GM18870 (cell line): ENCODE results near the gene SPRR1B.
"Not testable (repeated sequence)": the region's sequence is repeated elsewhere in the genome, so short reads cannot be mapped to it uniquely, and the experiment has no call there.

ENCODE experiments used
- ATAC-seq: cut with Tn5 transposase; IDR thresholded peaks from one replicate; pipeline ENCODE4 v1.9.1; 2021; ENCODE audit warnings: moderate library complexity; ENCODE audit not compliant: unreplicated experiment

Gene SPRR1B, protein sequence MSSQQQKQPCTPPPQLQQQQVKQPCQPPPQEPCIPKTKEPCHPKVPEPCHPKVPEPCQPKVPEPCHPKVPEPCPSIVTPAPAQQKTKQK

DNA sequence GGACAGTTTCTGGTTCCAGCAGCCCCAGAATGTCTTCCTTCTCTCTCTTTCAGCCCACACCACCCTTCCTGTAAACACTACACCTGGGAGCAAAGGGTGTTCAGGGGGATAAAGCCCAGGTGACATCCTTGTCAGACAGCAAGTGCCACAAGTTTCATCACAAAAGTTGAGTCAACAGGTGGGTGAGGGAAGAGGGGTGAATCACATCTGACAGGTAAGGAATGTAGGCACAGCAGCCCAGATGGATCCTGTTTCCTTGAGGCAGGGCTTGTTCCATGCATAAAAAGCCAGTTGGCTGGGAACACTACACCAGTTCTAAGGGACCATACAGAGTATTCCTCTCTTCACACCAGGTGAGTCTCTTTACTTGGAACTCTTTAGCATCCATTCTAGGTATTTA lies at the start of gene SPRR1B:
Gene SPRR1B (plus strand): TSS at position 309 of the 400 bp plus-strand sequence. CDS start 1,143 bp downstream, outside the sequence.
- ATAC-seq = no peak

DNA sequence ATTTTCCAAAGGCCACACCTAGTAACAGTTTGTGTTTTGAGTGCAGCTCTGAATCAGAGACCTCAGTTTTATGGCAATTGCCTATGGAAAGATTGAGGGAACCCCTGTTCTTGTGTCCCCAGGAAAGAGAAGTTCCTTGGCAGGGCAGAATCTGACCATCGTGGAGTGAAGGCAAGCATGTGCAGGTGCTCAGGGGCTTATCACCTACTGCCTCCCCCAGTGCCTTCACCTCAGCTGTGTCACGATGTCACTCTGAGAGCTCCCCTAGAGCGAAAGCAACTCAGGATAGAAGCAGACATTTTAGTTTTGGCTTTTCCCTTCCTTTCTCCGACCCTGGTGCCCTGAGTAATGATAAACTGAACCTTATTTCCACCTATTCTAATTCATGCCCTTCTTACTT lies 48.9 kb upstream of the SPRR1B start:
- no peak for ATAC-seq

- ATAC-seq = no peak
These were observed 47.8 kb upstream of the SPRR1B start for GRCh38 chr1:152983234-152983633.

DNA sequence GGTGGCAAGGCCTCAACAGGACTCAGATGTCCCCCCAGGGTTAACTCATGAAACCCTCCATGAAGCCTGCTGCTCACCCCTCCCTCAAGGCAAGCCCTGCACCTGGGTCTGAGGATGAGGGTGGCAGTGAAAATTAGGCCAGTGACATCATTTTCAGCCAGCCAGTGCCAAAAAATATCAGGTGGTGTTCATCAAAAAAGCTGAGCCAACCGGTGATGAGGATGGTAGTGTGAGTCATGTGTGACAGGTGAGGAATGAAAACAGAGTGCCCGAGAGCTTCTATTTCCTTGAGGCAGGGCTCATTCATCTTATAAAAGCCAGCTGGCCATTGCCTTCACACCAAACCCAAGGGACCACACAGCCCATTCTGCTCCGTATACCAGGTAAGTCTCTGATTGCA lies 47.3 kb upstream of the SPRR1B start, which contains the start of gene SPRR1A:
Gene SPRR1A (plus strand): TSS at position 339 of the 400 bp plus-strand sequence. CDS start 1,150 bp downstream, outside the sequence.
- ATAC-seq = no peak

DNA sequence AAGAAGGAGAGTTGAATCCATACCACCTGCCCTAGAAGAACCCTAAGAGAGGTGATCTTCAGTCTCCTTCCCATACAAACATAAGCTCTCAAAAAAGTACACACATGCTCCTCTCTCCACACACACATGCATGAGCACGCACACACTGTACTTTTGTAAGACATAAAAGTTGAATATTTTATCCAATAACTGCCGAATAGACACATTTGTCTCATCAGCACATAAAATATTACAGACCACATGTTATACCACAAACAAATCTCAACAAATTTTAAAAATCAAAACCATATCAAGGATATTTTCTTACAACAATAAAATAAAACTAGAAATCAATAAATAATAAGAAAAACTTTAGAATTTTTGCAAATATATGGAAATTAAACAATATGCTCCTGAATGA lies 44.4 kb upstream of the SPRR1B start:
- no peak for ATAC-seq

GRCh38 chr1:152993186-152993585 lies 37.8 kb upstream of the SPRR1B start:
- no peak for ATAC-seq

GRCh38 chr1:152995842-152996241 lies 35.2 kb upstream of the SPRR1B start:
- ATAC-seq = no peak

DNA sequence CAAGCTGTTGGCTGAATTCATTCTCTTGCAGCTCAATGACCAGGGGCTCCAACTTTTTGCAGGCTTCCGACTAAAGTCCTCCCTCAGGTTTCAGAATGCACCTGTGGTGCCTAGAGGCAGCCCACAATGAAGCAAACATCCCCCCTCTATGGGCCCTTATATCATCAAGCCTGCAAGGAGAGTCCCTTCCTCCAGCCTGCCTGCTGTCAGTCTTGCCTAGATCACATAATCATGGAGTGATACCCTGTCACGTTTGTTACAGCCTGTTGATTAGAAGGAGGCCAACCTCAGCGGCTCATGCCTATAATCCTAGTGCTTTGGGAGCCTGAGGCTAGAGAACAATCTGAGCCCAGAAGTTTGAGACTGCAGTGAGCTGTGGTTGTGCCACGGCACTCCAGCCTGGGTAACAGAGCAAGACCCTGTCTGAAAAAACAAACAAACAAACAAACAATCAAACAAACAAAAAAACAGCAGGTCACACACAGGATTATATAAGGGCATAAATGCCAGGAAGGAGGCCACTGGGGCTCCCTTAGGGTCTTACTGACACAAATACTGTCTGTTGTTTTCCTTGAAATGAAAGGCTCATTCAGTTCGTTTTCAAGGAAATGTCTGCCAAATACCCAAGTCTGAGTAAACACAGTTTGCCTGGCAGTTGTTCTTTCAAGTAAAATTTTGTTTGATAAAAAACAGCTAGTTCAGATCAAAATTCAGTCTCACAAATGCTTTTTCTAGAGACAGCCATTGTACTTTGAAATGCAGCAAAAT lies 34.2 kb upstream of the SPRR1B start:
- ATAC-seq = no peak

GRCh38 chr1:152997901-152998300 lies 33.1 kb upstream of the SPRR1B start:
- ATAC-seq = no peak

- ATAC-seq = no peak
These were observed 32.5 kb upstream of the SPRR1B start for GRCh38 chr1:152998476-152998875.

DNA sequence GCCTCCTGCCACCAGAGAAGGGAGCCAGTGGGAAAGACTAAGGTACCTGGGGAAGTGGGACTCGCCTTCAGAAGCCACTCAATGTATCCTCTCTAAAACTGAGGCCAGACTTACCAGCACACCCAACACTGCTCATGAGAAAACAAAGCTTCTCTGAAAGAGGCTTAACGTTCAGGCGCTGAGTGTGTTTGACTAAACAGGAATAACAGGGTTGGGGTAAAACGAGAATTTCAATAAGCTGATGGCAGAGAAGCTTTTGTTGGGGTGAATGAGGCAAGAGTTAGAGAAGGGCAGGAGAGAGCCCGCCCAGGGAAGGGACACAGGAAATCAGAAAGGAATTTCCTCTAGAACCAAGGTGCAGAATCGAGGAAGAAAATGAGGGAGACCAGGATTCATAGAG lies 31.2 kb upstream of the SPRR1B start:
- no peak for ATAC-seq

GRCh38 chr1:153000294-153000693 lies 30.7 kb upstream of the SPRR1B start:
- ATAC-seq = no peak

DNA sequence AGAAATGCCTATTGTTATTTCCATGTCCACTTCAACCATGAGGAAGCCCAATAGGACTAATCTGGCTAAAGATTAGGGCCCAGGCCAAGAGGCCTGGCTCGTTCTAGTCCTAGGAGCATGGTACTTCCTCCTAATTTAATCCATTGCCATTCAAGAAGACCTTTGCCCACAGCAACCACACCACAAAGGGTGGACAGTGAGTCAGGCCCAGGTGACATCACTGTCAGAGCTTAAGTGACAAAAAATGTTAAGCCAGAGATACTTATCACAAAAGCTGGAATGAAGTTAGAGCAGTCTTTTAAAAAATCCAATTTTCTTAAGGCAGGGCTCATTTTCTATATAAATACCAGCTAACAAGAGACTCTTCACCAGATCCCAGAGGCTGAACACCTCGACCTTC lies 29.6 kb upstream of the SPRR1B start, which contains the start of gene SPRR3:
Gene SPRR3 (plus strand): TSS at position 368 of the 400 bp plus-strand sequence. CDS start 1,272 bp downstream, outside the sequence.
- ATAC-seq = no peak

DNA sequence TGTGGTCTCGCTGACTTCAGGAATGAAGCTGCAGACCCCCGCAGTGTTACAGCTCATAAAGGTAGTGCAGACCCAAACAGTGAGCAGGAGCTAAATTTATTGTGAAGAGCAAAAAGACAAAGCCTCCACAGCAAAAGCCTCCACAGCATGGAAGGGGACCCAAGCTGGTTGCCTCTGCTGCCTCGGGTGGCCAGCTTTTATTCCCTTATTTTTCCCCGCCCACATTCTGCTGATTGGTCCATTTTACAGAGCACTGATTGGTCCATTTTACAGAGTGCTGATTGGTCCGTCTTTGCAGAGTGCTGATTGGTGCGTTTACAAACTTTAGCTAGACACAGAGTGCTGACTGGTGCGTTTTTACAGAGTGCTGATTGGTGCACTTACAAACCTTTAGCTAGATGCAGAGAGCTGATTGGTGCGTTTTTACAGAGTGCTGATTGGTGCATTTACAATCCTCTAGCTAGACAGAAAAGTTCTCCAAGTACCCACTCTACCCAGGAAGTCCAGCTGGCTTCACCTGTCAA lies 19.7 kb upstream of the SPRR1B start:
- ATAC-seq = not testable (repeated sequence)

- not testable (repeated sequence) for ATAC-seq
These were observed 9.2 kb upstream of the SPRR1B start for GRCh38 chr1:153021829-153022228.

DNA sequence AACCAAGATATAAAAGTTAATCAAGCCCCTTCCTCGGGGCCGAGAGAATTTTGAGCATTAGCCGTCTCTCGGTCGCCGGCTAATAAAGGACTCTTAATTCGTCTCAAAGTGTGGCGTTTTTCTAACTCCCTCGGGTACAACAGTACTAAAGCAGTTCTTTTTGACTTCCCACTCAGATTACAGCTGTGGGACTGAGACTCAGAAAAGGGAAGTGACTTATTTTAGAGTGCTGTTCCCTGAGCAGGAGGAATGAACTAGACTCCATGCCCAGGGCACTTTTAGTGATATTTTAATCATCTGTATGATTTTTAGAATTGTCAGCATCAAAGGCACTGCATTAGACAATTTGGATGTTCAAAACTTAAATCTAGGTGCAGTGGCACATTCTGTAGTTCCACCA lies 8.7 kb upstream of the SPRR1B start:
- ATAC-seq = not testable (repeated sequence)

- ATAC-seq = no peak
These were observed 7.9 kb upstream of the SPRR1B start for GRCh38 chr1:153023109-153023508.

DNA sequence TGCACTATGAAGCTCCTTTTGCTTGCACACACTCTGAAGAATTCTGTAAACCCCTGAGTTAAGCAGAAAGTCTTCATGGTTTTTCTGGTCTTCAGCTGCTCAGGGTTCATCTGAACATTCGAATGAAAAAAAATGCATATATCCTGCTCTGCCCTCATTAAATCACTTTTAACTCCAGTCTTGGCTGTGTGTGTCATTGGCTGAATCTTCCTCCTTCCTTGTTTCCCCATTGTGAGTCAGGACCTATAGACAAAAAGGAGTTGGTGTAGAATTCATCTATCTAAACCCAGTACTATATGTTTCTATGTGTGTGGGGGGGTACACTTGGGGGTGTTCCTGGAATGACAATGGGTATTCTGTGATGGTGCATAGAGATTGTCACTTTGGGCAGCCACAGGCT lies 6.6 kb upstream of the SPRR1B start:
- ATAC-seq = no peak

DNA sequence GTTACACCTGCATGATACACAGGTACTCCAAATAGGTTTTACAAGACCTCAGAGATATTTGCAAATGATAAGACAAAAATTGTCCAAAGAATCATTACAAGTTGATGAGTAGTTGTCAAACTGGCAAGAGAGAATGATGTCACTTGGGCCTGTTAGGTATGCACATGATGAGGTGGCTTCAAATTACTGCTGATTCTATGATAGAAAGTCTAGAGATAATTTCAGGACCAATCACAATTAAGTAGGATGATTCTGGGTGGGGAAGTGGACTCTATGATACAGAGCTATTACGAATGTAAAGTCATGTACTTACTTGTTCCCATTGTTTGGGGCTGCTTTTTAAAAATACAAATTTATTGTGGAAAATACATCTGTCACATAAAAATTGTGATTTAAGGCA lies 5.2 kb upstream of the SPRR1B start:
- no peak for ATAC-seq

DNA sequence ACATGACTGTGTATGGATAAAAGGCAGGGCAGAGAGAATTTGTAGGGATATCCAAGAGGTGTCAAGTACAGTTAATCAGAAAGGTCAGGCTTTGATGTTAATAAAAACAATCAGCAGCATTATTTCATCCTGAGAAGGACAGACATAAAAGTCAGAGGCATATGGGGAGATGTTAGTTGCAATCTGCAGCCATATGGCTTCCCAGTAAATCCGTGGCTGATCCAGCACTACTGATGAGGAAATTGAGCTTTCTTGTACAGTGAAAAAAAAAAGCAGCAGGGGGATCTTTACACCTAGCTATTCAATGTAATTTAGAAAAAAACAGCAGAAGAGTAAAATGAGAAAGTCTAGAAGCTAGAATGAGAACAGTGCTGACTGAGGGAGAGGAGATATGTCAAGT lies 2.2 kb upstream of the SPRR1B start:
- no peak for ATAC-seq

- no peak for ATAC-seq
These were observed 1.1 kb downstream of the SPRR1B start for GRCh38 chr1:153032073-153032472.

DNA sequence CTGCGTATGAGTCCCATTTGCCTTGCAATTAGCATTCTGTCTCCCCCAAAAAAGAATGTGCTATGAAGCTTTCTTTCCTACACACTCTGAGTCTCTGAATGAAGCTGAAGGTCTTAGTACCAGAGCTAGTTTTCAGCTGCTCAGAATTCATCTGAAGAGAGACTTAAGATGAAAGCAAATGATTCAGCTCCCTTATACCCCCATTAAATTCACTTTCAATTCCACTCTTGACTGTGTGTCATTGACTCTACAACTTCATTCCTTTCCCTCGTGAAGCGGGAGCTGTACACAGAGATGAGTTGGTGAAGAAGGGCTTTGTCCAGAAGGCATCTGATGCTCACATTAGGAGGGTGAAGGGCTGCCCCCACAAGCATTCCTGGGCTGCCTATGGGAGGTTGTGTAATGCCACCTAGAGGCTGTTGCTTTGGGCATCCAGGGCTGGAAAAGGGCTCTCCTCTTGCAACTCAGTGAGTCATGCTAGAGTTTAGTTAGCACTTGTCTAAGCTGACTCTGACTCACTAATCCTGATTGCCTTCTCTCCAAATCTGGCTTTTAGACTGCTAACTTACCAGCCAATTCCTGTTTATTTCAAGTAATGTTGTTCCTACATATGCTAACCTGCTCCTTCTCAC lies 1.8 kb downstream of the SPRR1B start:
- ATAC-seq = no peak
